NCI-H510A (cell line): ENCODE data around the gene HLA-DPA1.
A peak's percentile ranks its signal among the peaks of the same experiment; 100 is the strongest.

Experiments used
- DNase-seq: peaks from one replicate; lab custom pipeline; 2025; lab: John Stamatoyannopoulos, UW

HLA-DPA1 gene

DNA sequence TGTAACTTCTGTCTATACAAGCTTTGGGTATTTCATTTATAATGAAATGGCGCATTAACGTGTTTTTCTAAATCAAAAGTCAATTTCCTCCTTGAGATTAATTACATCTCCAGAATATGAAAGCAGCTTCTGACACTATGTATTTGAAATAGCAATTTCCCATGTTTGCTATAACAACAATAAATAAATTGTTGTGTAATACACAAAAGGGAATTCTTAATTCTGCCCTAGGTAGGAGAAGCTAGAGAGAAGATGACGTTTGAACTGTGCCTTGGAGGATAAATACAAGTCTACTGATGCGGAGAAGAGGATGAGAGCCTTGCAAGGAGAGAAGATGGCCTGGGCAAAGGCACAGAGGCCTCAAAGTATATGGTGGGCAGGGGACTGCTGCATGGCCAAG lies 56.4 kb downstream of the HLA-DPA1 start:
- DNase-seq = no peak

- no peak for DNase-seq
Measured at GRCh38 chr6:33015798-33016197, 57.7 kb downstream of the HLA-DPA1 start.

DNA sequence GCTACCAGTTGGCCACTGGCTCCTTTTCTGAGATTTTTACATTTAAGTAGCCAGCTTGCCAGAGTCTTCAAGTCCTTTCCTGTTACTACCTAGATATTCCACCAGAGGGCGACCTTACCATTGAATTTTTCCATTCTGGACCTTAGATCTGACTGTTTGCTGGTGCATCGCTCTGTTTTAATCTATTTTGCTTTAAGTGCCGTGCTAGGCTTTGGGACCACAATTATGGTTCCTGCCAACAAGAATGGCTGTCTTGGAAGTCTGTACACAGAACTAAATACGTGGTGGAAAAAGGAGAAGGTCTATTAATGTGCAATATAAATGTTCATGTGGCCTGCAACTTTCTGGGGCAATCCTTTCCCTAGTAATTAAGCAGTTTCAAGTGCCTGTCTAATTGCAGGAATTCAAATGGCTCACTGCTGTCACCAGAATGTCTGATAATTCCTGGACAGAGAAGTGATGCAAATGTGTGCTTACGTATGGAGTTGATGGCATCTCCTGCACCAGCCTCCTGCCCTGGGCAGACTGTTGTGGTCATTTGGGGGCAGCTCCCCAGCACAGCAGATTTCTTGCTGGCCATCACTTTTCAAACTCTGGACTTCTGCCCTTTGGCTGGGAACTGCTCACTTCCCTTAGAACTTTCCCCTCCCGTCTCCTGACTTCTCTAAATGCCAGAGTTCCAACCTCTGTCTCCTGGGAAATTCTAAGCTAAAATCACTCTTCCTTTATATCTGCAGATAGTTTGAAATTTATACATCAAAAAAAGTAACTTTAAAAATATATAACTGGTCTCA lies 58.4 kb downstream of the HLA-DPA1 start:
- peak; percentile 34 for DNase-seq
